HEK293 (cell line): Measurements from ENCODE around the gene ABCG4.

Experiments
- CTCF ChIA-PET: fragments of 350-600 bp; formaldehyde crosslinking; extraction: SDS; loops from one replicate; lab custom pipeline; 2021; ENCODE audit warnings: antibody characterized with exemption; lab: Yijun Ruan, JAX
- POLR2A ChIA-PET: fragments of 300-600 bp; formaldehyde crosslinking; extraction: SDS; loops from one replicate; lab custom pipeline; 2020; ENCODE audit warnings: antibody characterized with exemption, inconsistent platforms; lab: Yijun Ruan, JAX
- H3K27ac ChIP-seq: fragments of 200-500 bp; sonication (Bioruptor generic); 2 replicates; pipeline ENCODE4 v1.5.1; 2014; ENCODE audit warnings: low read depth, low read length, control low read depth, inconsistent platforms; ENCODE audit errors: extremely low read depth
- H3K36me3 ChIP-seq, 2 experiments: fragments of 200-500 bp in 1 of 2; sonication (Bioruptor generic) in 1 of 2; 1 replicate in 1 of 2; 2 replicates in 1 of 2; pipeline ENCODE4 v1.5.1; 2014 to 2017; ENCODE audit warnings: inconsistent platforms in 2 of 2, low read length in 2 of 2; ENCODE audit not compliant: control insufficient read depth in 2 of 2, insufficient read depth in 1 of 2
- H3K4me1 ChIP-seq: fragments of 200-500 bp; sonication (Bioruptor generic); 2 replicates; pipeline ENCODE4 v1.5.1; 2014; ENCODE audit warnings: mild to moderate bottlenecking, low read length, inconsistent platforms; ENCODE audit not compliant: control insufficient read depth, insufficient read depth
- H3K4me3 ChIP-seq: 2 replicates; pipeline ENCODE4 v1.5.1; 2011; ENCODE audit warnings: low read depth, mild to moderate bottlenecking, control low read depth, low read length, moderate library complexity
- H3K9me3 ChIP-seq: fragments of 200-500 bp; sonication (Bioruptor generic); 2 replicates; pipeline ENCODE4 v1.5.1; 2014; ENCODE audit warnings: low read depth, low read length, inconsistent platforms; ENCODE audit not compliant: control insufficient read depth, insufficient read depth
- ELK4 ChIP-seq: IDR thresholded peaks from 2 replicates; pipeline ENCODE4 v1.6.1; 2011; ENCODE audit warnings: mild to moderate bottlenecking, low read depth, low read length, borderline replicate concordance
- KLF1 ChIP-seq: fragments of 450-650 bp; formaldehyde crosslinking; IDR thresholded peaks from 2 replicates; pipeline ENCODE4 v1.5.1; 2016; ENCODE audit warnings: missing biosample characterization, missing genetic modification characterization
- PRDM2 ChIP-seq: fragments of 450-650 bp; formaldehyde crosslinking; IDR thresholded peaks from 2 replicates; pipeline ENCODE4 v1.5.1; 2016; ENCODE audit warnings: missing biosample characterization, missing genetic modification characterization, borderline replicate concordance
- PRDM6 ChIP-seq: fragments of 450-650 bp; formaldehyde crosslinking; IDR thresholded peaks from 2 replicates; pipeline ENCODE4 v1.5.1; 2017; ENCODE audit warnings: missing biosample characterization, missing genetic modification characterization
- TCF7L2 ChIP-seq: IDR thresholded peaks from 2 replicates; pipeline ENCODE4 v1.6.1; 2011; ENCODE audit warnings: low read depth, mild to moderate bottlenecking, inconsistent platforms, low read length, moderate library complexity, borderline replicate concordance
- ZNF433 ChIP-seq: fragments of 450-650 bp; formaldehyde crosslinking; IDR thresholded peaks from 2 replicates; pipeline ENCODE4 v1.5.1; 2016; ENCODE audit warnings: missing biosample characterization, missing genetic modification characterization, low read depth
- ZNF518A ChIP-seq: fragments of 450-650 bp; formaldehyde crosslinking; conservative IDR thresholded peaks from 2 replicates; pipeline ENCODE4 v1.5.1; 2016; ENCODE audit warnings: low read depth, missing biosample characterization, missing genetic modification characterization
- ZNF544 ChIP-seq: fragments of 450-650 bp; formaldehyde crosslinking; IDR thresholded peaks from 2 replicates; pipeline ENCODE4 v1.5.0; 2017; ENCODE audit warnings: missing biosample characterization, missing genetic modification characterization
- ZNF561 ChIP-seq: fragments of 450-650 bp; IDR thresholded peaks from 2 replicates; pipeline ENCODE4 v1.5.1; 2018; ENCODE audit warnings: missing biosample characterization, missing genetic modification characterization, borderline replicate concordance
- ZNF768 ChIP-seq: fragments of 450-650 bp; formaldehyde crosslinking; IDR thresholded peaks from 2 replicates; pipeline ENCODE4 v1.5.1; 2018; ENCODE audit warnings: missing biosample characterization, mild to moderate bottlenecking, missing genetic modification characterization
- ZNF776 ChIP-seq: fragments of 450-650 bp; formaldehyde crosslinking; IDR thresholded peaks from 2 replicates; pipeline ENCODE4 v1.5.0; 2017; ENCODE audit warnings: missing biosample characterization, missing genetic modification characterization, borderline replicate concordance
- ZNF791 ChIP-seq: fragments of 450-650 bp; formaldehyde crosslinking; IDR thresholded peaks from 2 replicates; pipeline ENCODE4 v1.5.1; 2016; ENCODE audit warnings: missing biosample characterization, missing genetic modification characterization
- ZSCAN30 ChIP-seq: fragments of 450-650 bp; IDR thresholded peaks from 2 replicates; pipeline ENCODE4 v1.5.1; 2018; ENCODE audit warnings: missing biosample characterization, mild to moderate bottlenecking, missing genetic modification characterization, moderate library complexity
- ZSCAN5A ChIP-seq: fragments of 450-650 bp; formaldehyde crosslinking; IDR thresholded peaks from 2 replicates; pipeline ENCODE4 v1.5.1; 2016; ENCODE audit warnings: missing biosample characterization, missing genetic modification characterization
- TF ChIP-seq, protein P1 (sequence below): fragments of 450-650 bp; formaldehyde crosslinking; IDR thresholded peaks from 2 replicates; pipeline ENCODE4 v1.5.1; 2017; ENCODE audit warnings: missing biosample characterization, missing genetic modification characterization

ABCG4 gene

GRCh38 chr11:119108857-119109221 is 40.0 kb upstream of the ABCG4 start:
- TF ChIP-seq ZNF561 (tag by site-specific recombination): no peak
- no peak for TF ChIP-seq ZNF544 (tag by site-specific recombination)
- TF ChIP-seq ZNF768 (tag by site-specific recombination): no peak
- no peak for TF ChIP-seq ZNF791
- TF ChIP-seq ZNF433: no peak
- no peak for TF ChIP-seq PRDM6 (tag by site-specific recombination)
- TF ChIP-seq ZNF776 (tag by site-specific recombination): no peak
- no peak for TF ChIP-seq TCF7L2
- no peak for TF ChIP-seq PRDM2 (tag by site-specific recombination)
- TF ChIP-seq ZSCAN5A (tag by site-specific recombination): no peak
- TF ChIP-seq ZSCAN30 (tag by site-specific recombination): no peak
- no peak for TF ChIP-seq ELK4
- no peak for TF ChIP-seq ZNF518A (tag by site-specific recombination)
- TF ChIP-seq, protein P1, sequence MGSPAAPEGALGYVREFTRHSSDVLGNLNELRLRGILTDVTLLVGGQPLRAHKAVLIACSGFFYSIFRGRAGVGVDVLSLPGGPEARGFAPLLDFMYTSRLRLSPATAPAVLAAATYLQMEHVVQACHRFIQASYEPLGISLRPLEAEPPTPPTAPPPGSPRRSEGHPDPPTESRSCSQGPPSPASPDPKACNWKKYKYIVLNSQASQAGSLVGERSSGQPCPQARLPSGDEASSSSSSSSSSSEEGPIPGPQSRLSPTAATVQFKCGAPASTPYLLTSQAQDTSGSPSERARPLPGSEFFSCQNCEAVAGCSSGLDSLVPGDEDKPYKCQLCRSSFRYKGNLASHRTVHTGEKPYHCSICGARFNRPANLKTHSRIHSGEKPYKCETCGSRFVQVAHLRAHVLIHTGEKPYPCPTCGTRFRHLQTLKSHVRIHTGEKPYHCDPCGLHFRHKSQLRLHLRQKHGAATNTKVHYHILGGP: no peak
- no peak for TF ChIP-seq KLF1 (tag by site-specific recombination)
- H3K36me3 ChIP-seq: peaks cover 0 to 43% of the 10 kb centered on the region in 2 experiments; a peak in 1 of 3 replicates
- ChIA-PET POLR2A (interaction anchor here (1.1 to 5.5 kb wide), 5 partner anchors 12 to 208 kb away, joined by 4 to 51 read pairs (median 7); partner anchors contain the start of genes HINFP and MCAM), CTCF (interaction anchor here (0.9 to 1.3 kb wide), 7 partner anchors 9 to 419 kb away, joined by 3 to 4 read pairs (median 3); partner anchors contain the start of gene CBL)
- no peaks in the 10 kb centered on the region for H3K9me3 ChIP-seq
- no peak overlapping the region for H3K4me3 ChIP-seq
- H3K4me1 ChIP-seq: no peaks in the 10 kb centered on the region
- no peak overlapping the region for H3K27ac ChIP-seq
